Dedifferentiated amniotic fluid mesenchymal stem cell (primary cell): Measurements from ENCODE around the gene OR5M11.
"Not testable (repeated sequence)": the region's sequence is repeated elsewhere in the genome, so short reads cannot be mapped to it uniquely, and the experiment has no call there.

Source experiments
- DNase-seq: peaks from one replicate; pipeline ENCODE4 v3.0.0-alpha.2; 2016; ENCODE audit errors: extremely low spot score

The OR5M11 gene

DNA sequence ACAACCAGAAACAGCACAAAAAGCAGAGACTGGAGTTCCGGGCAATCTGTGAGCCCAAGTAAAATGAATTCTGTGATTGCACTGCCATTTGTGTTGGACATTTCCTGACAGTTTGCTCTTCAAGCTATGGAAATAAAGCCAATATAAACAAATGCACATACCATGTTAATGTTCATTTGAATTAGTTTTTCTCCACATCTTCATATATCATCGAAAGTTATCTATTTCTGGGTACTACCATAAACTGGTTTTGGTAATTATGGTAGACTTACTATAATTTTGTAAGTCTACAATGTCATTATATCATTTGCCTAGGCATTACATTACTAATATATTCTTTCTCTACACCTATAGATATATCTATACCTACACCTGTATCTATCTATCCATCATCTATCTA lies at the start of gene OR5M11:
TSS of gene OR5M11 (minus strand) at position 101 of the 400 bp plus-strand sequence. CDS start at position 101, 0 bp downstream.
- no peak for DNase-seq

DNA sequence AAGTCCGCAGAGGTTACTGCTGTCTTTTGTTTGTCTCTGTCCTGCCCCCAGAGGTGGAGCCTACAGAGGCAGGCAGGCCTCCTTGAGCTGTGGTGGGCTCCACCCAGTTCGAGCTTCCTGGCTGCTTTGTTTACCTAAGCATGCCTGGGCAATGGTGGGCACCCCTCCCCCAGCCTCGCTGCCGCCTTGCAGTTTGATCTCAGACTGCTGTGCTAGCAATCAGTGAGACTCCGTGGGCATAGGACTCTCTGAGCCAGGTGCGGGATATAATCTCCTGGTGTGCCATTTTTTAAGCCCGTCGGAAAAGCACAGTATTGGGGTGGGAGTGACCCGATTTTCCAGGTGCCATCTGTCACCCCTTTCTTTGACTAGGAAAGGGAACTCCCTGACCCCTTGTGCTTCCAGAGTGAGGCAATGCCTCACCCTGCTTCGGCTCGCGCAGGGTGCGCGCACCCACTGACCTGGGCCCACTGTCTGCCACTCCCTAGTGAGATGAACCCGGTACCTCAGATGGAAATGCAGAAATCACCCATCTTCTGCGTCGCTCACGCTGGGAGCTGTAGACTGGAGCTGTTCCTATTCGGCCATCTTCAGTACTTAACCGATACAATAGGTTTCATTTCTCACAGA lies 49.1 kb upstream of the OR5M11 start:
- not testable (repeated sequence) for DNase-seq

DNA sequence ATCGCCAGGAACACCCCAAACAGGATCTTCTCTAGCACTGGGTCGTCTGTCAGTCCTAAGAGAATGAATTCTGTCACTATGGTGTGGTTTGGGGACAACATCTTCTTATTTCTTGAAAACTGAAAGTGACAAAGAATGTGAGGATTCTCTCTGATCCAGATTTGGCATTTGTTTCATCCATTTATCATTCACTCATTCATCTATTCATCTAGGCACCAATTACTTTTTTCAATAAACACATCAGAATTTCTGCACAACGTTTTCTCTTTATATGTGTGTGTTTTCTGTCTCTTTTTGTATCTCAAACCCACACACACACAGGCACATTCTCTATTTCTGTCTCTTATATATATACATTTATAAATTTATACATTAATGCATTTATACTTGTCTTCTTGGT lies 34.6 kb upstream of the OR5M11 start, which contains the start of gene OR5M10:
TSS of gene OR5M10 (minus strand) at position 101 of the 400 bp plus-strand sequence. CDS start at position 101, 0 bp downstream.
- no peak for DNase-seq

DNA sequence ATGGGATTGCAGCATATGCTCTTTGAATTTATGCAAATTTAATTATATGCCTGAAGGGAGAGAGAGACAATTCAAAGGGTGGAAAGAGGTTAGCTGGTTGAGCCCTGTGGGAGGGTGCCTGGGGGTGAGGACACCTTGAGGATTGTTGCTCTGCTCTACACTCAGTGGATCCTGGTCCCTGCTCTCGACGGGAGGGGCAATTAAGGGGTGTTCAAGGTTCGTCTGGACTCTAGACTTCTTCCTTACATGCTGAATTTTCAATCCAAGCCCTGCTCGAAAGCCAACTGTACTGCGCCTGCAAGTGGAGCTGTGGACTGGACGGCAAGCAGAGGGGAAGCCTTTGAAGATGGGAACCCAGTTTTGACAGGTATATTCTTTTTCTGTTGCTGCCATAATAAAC lies 15.5 kb upstream of the OR5M11 start:
- DNase-seq, result no peak

DNA sequence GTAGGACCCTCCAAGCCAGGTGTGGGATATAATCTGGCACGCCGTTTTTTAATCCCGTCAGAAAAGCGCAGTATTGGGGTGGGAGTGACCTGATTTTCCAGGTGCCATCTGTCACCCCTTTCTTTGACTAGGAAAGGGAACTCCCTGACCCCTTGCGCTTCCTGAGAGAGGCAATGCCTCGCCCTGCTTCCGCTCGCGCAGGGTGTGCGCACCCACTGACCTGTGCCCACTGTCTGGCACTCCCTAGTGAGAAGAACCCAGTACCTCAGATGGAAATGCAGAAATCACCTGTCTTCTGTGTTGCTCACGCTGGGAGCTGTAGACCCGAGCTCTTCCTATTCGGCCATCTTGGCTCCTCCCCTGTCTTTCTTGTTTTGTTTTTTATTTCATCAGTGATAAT lies 11.6 kb upstream of the OR5M11 start:
- DNase-seq, result not testable (repeated sequence)

DNA sequence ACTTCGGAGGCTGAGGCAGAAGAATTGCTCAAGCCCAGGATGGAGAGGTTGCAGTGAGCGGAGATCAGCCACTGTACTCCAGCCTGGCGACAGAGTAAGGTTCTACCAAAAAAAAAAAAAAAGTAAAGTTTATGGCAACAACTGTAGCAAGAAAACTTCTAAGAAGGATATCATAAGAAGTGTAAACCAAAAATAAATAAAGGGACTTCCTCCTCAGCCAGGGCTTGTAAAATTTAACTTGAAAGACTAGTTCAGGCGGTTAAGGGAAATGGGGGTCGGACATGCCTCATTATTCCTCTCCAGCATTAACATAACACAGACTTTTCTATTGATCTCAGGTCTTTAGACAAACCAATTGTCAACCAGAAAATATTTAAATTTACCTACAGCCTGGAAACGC lies 2.5 kb upstream of the OR5M11 start:
- DNase-seq, result no peak

DNA sequence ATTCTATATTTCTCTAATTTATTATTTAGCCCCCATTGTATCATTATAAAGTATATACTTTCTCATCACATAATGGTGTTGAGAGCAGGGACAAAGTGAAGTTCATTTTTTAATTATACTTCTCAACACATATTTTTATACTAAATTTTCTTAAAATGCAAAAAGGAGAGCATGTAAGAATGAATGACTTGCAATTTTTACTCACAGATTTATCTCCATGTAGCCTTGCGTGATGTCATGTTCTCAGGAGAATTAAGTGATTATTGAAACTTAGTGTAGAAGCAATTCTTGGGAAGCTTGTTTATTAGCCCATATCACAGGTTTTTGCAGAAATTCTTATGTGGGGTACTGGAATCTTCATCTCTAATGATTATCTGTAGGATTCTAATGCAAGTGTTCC lies 682 bp upstream of the OR5M11 start:
- no peak for DNase-seq

DNA sequence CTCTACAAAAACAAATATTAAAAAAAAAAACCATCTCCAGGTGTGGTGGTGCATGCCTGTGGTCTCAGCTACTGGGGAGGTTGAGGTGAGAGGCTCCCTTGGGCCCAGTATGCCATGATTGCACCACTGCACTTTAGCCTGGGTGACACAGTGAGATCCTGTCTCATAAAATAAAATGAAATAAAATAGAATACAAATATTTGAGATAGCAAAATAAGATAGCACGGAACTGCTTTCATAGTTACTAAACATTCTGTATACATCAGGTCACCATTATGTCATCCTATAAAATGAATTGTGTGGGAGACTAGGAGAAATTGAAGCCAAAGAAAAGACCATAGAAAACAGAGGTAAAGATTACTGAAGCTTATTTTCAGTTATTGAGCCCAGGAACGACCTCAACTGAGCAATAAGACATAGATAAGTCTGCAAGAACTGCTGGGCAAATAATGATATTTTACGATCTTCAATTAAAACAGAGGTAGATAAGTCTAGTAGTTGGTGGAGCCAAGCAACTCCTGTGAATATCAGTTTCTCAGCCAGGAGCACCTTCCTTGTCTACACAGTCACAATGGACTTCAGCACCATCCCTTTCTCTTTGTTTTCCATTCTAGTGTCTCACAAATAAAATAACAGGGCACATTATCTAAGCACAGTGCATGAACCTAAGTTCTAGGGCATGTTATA lies 9.9 kb downstream of the OR5M11 start:
- no peak for DNase-seq

DNA sequence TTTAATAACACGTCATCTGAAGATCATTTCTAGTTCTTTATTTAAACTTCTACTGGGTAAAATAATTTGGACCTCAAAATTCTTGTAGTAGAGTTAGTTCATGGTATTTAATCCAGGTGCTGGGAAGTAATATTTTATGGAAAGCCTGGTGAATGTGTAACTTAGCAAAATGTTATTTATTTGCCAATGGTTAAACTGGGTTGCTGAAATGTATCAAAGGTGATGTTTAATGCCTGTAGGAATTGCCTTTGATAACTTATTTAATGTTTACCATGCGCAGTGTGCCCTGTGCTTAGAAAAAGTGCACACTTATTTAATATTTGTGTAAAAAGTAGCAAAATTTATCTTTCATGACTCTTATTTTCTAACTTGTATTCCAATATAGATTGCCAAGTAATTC lies 11.2 kb downstream of the OR5M11 start:
- DNase-seq, result no peak

DNA sequence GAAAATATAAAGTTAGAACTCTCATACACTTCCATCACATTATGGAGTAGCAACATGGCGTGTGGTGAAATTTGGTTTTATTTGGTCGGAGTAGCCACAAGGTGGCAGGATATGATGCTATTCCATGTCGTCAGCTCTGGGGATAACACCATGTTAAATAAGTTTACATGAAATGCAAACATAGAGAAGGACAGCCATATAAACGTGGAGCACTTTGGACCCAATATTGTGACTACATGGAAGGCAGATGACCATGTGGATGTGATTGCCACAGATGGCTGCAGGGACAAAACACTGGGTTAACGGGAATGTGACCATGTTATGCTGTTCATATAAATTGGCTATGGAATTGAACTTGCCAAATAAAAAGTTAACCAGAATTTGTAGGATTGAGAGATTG lies 21.0 kb downstream of the OR5M11 start:
- DNase-seq, result no peak

DNA sequence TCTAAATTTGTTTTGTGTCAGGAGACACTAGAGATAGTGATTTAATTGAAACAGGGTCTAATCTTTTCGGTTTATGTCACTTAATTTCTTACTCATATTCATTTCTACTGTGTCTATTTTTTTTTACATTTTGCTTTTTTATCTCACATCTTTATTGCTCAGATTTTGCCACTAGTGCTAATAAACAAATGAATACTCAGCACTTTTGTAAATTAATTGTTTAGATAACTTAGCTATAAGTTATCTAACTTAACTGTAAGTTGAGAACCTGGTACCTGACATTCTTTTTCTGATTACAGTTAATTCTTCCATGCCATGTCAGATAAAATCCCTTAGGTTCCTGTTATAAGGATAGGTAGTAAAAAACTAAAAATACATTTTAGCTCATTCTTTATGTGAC lies 29.8 kb downstream of the OR5M11 start:
- DNase-seq, result no peak

DNA sequence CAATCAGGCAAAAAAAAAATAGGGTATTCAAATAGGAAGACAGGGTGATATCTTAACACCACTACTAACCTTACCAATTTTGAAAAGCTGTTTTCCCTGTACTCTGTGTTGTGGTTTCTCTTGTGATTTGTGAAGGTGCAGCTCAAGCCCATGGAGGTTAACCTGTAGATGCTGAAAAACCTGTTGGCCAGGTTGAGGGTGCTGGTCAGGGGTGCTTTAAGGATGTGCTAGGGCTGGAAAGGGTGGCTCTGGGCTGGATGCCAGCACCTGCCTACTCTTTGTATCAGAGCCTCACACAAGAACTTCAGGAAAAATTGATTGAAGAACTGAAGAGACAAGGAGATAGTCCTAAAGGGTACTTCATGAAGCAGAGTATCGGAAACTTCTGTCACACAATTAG lies 33.6 kb downstream of the OR5M11 start:
- no peak for DNase-seq

DNA sequence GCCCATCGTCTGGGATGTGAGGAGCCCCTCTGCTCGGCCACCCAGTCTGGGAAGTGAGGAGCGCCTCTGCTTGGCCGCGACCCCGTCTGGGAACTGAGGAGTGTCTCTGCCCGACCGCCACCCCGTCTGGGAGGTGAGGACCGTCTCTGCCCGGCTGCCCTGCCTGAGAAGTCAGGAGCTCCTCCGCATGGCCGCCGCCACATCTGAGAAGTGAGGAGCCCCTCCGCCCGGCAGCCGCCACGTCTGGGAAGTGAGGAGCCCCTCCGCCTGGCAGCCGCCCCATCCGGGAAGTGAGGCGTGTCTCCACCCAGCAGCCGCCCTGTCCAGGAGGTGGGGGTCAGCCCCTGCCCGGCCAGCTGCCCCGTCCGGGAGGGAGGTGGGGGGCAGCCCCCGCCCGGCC lies 46.0 kb downstream of the OR5M11 start:
- no peak for DNase-seq

DNA sequence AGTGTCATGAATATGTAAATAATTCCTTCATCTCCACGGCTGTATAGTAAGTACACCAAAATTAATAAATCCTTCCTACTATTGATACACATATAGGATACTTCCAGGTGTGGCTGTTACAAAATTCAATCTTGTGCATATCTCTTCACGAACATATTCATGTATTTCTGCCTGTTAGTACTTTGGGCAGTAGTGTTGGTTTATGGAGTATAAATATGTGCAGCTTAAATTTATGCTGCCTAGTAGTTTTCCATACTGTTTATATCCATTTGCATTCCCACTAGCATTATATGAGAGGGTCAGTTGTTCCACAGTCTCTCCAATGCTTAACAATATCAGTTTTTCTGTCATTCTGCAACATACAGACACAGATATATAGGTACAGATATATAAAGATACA lies 47.9 kb downstream of the OR5M11 start:
- no peak for DNase-seq
